Loucy (cell line): ENCODE measurements around the gene INPPL1.
"Not testable (repeated sequence)": the region's sequence is repeated elsewhere in the genome, so short reads cannot be mapped to it uniquely, and the experiment has no call there.

Experiments
- H2AFZ ChIP-seq: fragments of 200-600 bp; sonication (generic); 2 replicates; pipeline ENCODE4 v1.6.0; 2016; ENCODE audit warnings: antibody characterized with exemption, mild to moderate bottlenecking, low read length, moderate library complexity
- H3F3A ChIP-seq: fragments of 200-600 bp; 2 replicates; pipeline ENCODE4 v1.6.0; 2016; ENCODE audit warnings: antibody characterized with exemption, low read depth, mild to moderate bottlenecking
- H3K27me3 ChIP-seq: fragments of 200-600 bp; sonication (generic); 2 replicates; pipeline ENCODE4 v1.6.1; 2014; ENCODE audit warnings: low read length, mild to moderate bottlenecking; ENCODE audit not compliant: insufficient read depth, poor library complexity, severe bottlenecking
- H3K36me3 ChIP-seq: fragments of 200-600 bp; sonication (generic); 2 replicates; pipeline ENCODE4 v1.6.1; 2016; ENCODE audit warnings: low read length; ENCODE audit not compliant: insufficient read depth
- H3K4me1 ChIP-seq: fragments of 200-600 bp; sonication (generic); 2 replicates; pipeline ENCODE4 v1.5.1; 2014; ENCODE audit warnings: low read length, mild to moderate bottlenecking; ENCODE audit not compliant: insufficient read depth, poor library complexity, severe bottlenecking
- H3K4me2 ChIP-seq: fragments of 200-600 bp; sonication (generic); 2 replicates; pipeline ENCODE4 v1.6.0; 2014; ENCODE audit warnings: antibody characterized with exemption, low read length, low read depth, mild to moderate bottlenecking; ENCODE audit not compliant: poor library complexity, severe bottlenecking
- H3K4me3 ChIP-seq: fragments of 200-600 bp; sonication (generic); 2 replicates; pipeline ENCODE4 v1.5.1; 2014; ENCODE audit warnings: low read length, mild to moderate bottlenecking, mixed read lengths; ENCODE audit not compliant: poor library complexity, severe bottlenecking
- H3K79me2 ChIP-seq: fragments of 200-600 bp; sonication (generic); 2 replicates; pipeline ENCODE4 v1.6.1; 2014; ENCODE audit warnings: low read length; ENCODE audit not compliant: insufficient read depth
- H3K9ac ChIP-seq: fragments of 200-600 bp; sonication (generic); 2 replicates; pipeline ENCODE4 v1.6.0; 2014; ENCODE audit warnings: mild to moderate bottlenecking, low read depth, low read length, moderate library complexity; ENCODE audit not compliant: poor library complexity, severe bottlenecking
- H3K9me2 ChIP-seq: fragments of 200-600 bp; sonication (generic); replicated peaks from 2 replicates; pipeline ENCODE4 v1.6.1; 2016; ENCODE audit warnings: low read depth, low read length, mixed read lengths
- H3K9me3 ChIP-seq: fragments of 200-600 bp; sonication (generic); 2 replicates; pipeline ENCODE4 v1.6.1; 2014; ENCODE audit warnings: mild to moderate bottlenecking, antibody characterized with exemption, low read length, low read depth; ENCODE audit not compliant: insufficient read depth
- H4K20me1 ChIP-seq: fragments of 200-600 bp; sonication (generic); 2 replicates; pipeline ENCODE4 v1.6.0; 2014; ENCODE audit warnings: antibody characterized with exemption, low read length, mild to moderate bottlenecking; ENCODE audit not compliant: insufficient read depth, poor library complexity, severe bottlenecking
- CTCF ChIP-seq: fragments of 200-600 bp; sonication (generic); conservative IDR thresholded peaks from 2 replicates; pipeline ENCODE4 v1.5.1; 2014; ENCODE audit warnings: mild to moderate bottlenecking, antibody characterized with exemption, low read length
- EZH2phosphoT487 ChIP-seq: fragments of 200-600 bp; IDR thresholded peaks from 2 replicates; pipeline ENCODE4 v1.6.1; 2018; ENCODE audit warnings: antibody characterized with exemption, mild to moderate bottlenecking, moderate library complexity, borderline replicate concordance

Gene INPPL1

GRCh38 chr11:72179049-72179803, 45.3 kb upstream of the INPPL1 start:
- Histone ChIP-seq H3K79me2 (no peaks in the 10 kb centered on the region), H3K27me3 (no peaks in the 10 kb centered on the region), H3K4me3 (no peak overlapping the region), H3K36me3 (no peaks in the 10 kb centered on the region), H3K9me3 (no peaks in the 10 kb centered on the region), H4K20me1 (no peaks in the 10 kb centered on the region), H3K4me2 (no peak overlapping the region), H2AFZ (no peak overlapping the region), H3K4me1 (no peaks in the 10 kb centered on the region), H3K9me2 (no peaks in the 10 kb centered on the region), H3K9ac (no peak overlapping the region), H3F3A (no peaks in the 10 kb centered on the region)
- no peak for TF ChIP-seq CTCF
- no peak for TF ChIP-seq EZH2phosphoT487

- Histone ChIP-seq H3K36me3 (no peaks in the 10 kb centered on the region), H3K4me1 (no peaks in the 10 kb centered on the region), H3K27me3 (no peaks in the 10 kb centered on the region), H3K4me3 (no peak overlapping the region), H3K9me2 (no peaks in the 10 kb centered on the region), H3K9ac (no peak overlapping the region), H3K9me3 (no peaks in the 10 kb centered on the region), H3F3A (no peaks in the 10 kb centered on the region), H3K79me2 (no peaks in the 10 kb centered on the region), H2AFZ (no peak overlapping the region), H3K4me2 (no peak overlapping the region), H4K20me1 (no peaks in the 10 kb centered on the region)
- TF ChIP-seq EZH2phosphoT487 (no peak), CTCF (no peak)
Observed at GRCh38 chr11:72179804-72180396, 44.7 kb upstream of the INPPL1 start.

- H3K9me3 ChIP-seq, H2AFZ ChIP-seq, H3K79me2 ChIP-seq, H3K9ac ChIP-seq, H3K4me3 ChIP-seq, H3K4me2 ChIP-seq, H4K20me1 ChIP-seq, H3K27me3 ChIP-seq, H3K4me1 ChIP-seq, H3K9me2 ChIP-seq, H3K36me3 ChIP-seq, H3F3A ChIP-seq: not testable (repeated sequence)
Observed at GRCh38 chr11:72180892-72181552, 43.5 kb upstream of the INPPL1 start.
